Fibroblast of lung (primary cell): ENCODE measurements around the gene PXDN. TPM values are rescaled to one million over a fixed set of nuclear protein-coding genes. Genes with fewer than 3 reads are reported as not detected.
A peak's percentile ranks its signal among the peaks of the same experiment; 100 is the strongest.

Experiments used
- DNase-seq, 2 donors: peaks; one replicate each; pipeline versions ENCODE4 v3.0.0 to v3.0.0-alpha.2; 2010; ENCODE audit warnings: low read depth in 2 of 2
- H2AFZ ChIP-seq: 2 replicates; pipeline ENCODE4 v1.5.1; 2012; ENCODE audit warnings: low read length, control low read depth, inconsistent platforms
- H3K27ac ChIP-seq: 2 replicates; pipeline ENCODE4 v1.5.1; 2011; ENCODE audit warnings: low read length, control low read depth; ENCODE audit not compliant: insufficient read depth
- H3K27me3 ChIP-seq: 2 replicates; pipeline ENCODE4 v1.5.1; 2011; ENCODE audit warnings: mild to moderate bottlenecking, low read length; ENCODE audit not compliant: control insufficient read depth, insufficient read depth
- H3K36me3 ChIP-seq: 2 replicates; pipeline ENCODE4 v1.5.1; 2011; ENCODE audit warnings: low read length; ENCODE audit not compliant: control insufficient read depth, insufficient read depth
- H3K4me1 ChIP-seq: 2 replicates; pipeline ENCODE4 v1.5.1; 2011; ENCODE audit warnings: low read length; ENCODE audit not compliant: control insufficient read depth, insufficient read depth; ENCODE audit errors: extremely low read depth
- H3K4me2 ChIP-seq: 2 replicates; pipeline ENCODE4 v1.5.1; 2011; ENCODE audit warnings: low read length, control low read depth; ENCODE audit not compliant: insufficient read depth; ENCODE audit errors: extremely low read depth
- H3K4me3 ChIP-seq, 4 experiments: fragments of 200-600 bp in 1 of 4; sonication (generic) in 1 of 4; replicated peaks in 1 of 4; 2 replicates each; pipeline ENCODE4 v1.5.1; 2011 to 2016; ENCODE audit warnings: low read length in 4 of 4, low read depth in 3 of 4, mild to moderate bottlenecking in 3 of 4, control low read depth in 2 of 4, inconsistent platforms in 1 of 4, mixed read lengths in 1 of 4; ENCODE audit not compliant: insufficient read depth in 1 of 4; ENCODE audit errors: control extremely low read depth in 1 of 4
- H3K79me2 ChIP-seq: 2 replicates; pipeline ENCODE4 v1.5.1; 2012; ENCODE audit warnings: mild to moderate bottlenecking, low read length, inconsistent platforms; ENCODE audit not compliant: control insufficient read depth, insufficient read depth
- H3K9ac ChIP-seq: 2 replicates; pipeline ENCODE4 v1.5.1; 2011; ENCODE audit warnings: mild to moderate bottlenecking, low read length, control low read depth; ENCODE audit not compliant: insufficient read depth
- H3K9me3 ChIP-seq: 2 replicates; pipeline ENCODE4 v1.5.1; 2012; ENCODE audit warnings: low read depth, low read length; ENCODE audit not compliant: control insufficient read depth, insufficient read depth
- H4K20me1 ChIP-seq: 2 replicates; pipeline ENCODE4 v1.5.1; 2011; ENCODE audit warnings: low read length; ENCODE audit not compliant: control insufficient read depth, insufficient read depth; ENCODE audit errors: extremely low read depth
- EZH2 ChIP-seq: IDR thresholded peaks from 2 replicates; pipeline ENCODE4 v1.5.1; 2012; ENCODE audit warnings: low read length, control low read depth, mild to moderate bottlenecking; ENCODE audit errors: missing control alignments
- polyA plus RNA-seq, 2 donors: library from polyadenylated mRNA; depleted of rRNA in 1 of 2; stranded (reverse) in 1 of 2; unstranded in 1 of 2; fragments of >200 nt; gene quantifications; 2 replicates each; pipeline ENCODE4 v1.2.1, GENCODE V29; 2011 to 2012; ENCODE audit warnings: missing spikeins in 1 of 2
- total RNA-seq: library from RNA; depleted of rRNA; stranded (reverse); fragments of >200 nt; gene quantifications from 2 replicates; pipeline ENCODE4 v1.2.1, GENCODE V29; 2014
- TF ChIP-seq, protein P1 (sequence below), 2 donors: IDR thresholded peaks in 1 of 2; conservative IDR thresholded peaks in 1 of 2; 1 replicate in 1 of 2; 2 replicates in 1 of 2; pipeline ENCODE4 v1.5.1; 2011 to 2012; ENCODE audit warnings: low read length in 2 of 2, control low read depth in 1 of 2, inconsistent platforms in 1 of 2, low read depth in 1 of 2, mild to moderate bottlenecking in 1 of 2

PXDN gene
- total and polyA plus RNA-seq, 2 donors (not counting 1 experiment from before 2014, with no cell fraction given): 153 to 298 TPM

DNA sequence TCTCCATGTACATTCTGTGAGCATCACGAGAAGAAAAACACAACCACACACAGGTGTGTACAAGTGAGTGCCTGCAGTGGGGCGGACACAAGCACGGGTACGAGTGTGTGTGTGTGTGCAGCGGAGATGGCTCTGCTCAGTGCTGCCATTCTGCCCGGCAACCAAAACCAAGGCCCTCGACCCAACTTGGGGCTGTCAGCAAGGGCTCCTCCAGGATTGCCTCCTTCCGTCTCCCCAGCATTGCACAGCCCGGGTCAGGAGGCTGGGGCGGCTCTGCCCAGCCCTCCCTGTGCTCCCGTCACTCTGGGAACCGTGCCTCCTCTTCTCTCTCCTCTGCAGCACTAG is 66.5 kb downstream of the PXDN start:
- H3K9me3 ChIP-seq: no peaks in the 10 kb centered on the region
- no peak overlapping the region for H3K4me3 ChIP-seq
- H3K27me3 ChIP-seq: no peaks in the 10 kb centered on the region
- no peak for DNase-seq
- H3K27ac ChIP-seq: no peak overlapping the region
- H3K9ac ChIP-seq: no peak overlapping the region
- no peak overlapping the region for H2AFZ ChIP-seq
- TF ChIP-seq EZH2: no peak
- TF ChIP-seq, protein P1, sequence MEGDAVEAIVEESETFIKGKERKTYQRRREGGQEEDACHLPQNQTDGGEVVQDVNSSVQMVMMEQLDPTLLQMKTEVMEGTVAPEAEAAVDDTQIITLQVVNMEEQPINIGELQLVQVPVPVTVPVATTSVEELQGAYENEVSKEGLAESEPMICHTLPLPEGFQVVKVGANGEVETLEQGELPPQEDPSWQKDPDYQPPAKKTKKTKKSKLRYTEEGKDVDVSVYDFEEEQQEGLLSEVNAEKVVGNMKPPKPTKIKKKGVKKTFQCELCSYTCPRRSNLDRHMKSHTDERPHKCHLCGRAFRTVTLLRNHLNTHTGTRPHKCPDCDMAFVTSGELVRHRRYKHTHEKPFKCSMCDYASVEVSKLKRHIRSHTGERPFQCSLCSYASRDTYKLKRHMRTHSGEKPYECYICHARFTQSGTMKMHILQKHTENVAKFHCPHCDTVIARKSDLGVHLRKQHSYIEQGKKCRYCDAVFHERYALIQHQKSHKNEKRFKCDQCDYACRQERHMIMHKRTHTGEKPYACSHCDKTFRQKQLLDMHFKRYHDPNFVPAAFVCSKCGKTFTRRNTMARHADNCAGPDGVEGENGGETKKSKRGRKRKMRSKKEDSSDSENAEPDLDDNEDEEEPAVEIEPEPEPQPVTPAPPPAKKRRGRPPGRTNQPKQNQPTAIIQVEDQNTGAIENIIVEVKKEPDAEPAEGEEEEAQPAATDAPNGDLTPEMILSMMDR (conservative IDR thresholded peaks at IDR 0.05 in 1 of 2, IDR thresholded peaks at IDR 0.05 in 1 of 2; ENCODE audit: low read depth in 1 of 2, low read length in 2 of 2): no peak
- peaks cover 44% of the 10 kb centered on the region for H3K36me3 ChIP-seq
- H3K4me2 ChIP-seq: no peak overlapping the region
- no peaks in the 10 kb centered on the region for H3K79me2 ChIP-seq
- H3K4me1 ChIP-seq: peaks cover 4% of the 10 kb centered on the region
- no peaks in the 10 kb centered on the region for H4K20me1 ChIP-seq

GRCh38 chr2:1676913-1677820 is 67.1 kb downstream of the PXDN start:
- Histone ChIP-seq H3K4me1 (peaks cover 4% of the 10 kb centered on the region), H2AFZ (no peak overlapping the region), H3K9ac (no peak overlapping the region), H3K4me2 (no peak overlapping the region), H3K36me3 (peaks cover 46% of the 10 kb centered on the region), H4K20me1 (no peaks in the 10 kb centered on the region), H3K27ac (no peak overlapping the region), H3K79me2 (no peaks in the 10 kb centered on the region), H3K9me3 (no peaks in the 10 kb centered on the region), H3K27me3 (no peaks in the 10 kb centered on the region), H3K4me3 (no peak overlapping the region)
- DNase-seq: no peak
- TF ChIP-seq, protein P1 (conservative IDR thresholded peaks at IDR 0.05 in 1 of 2, IDR thresholded peaks at IDR 0.05 in 1 of 2; ENCODE audit: low read depth in 1 of 2, low read length in 2 of 2): no peak
- TF ChIP-seq EZH2: no peak

DNA sequence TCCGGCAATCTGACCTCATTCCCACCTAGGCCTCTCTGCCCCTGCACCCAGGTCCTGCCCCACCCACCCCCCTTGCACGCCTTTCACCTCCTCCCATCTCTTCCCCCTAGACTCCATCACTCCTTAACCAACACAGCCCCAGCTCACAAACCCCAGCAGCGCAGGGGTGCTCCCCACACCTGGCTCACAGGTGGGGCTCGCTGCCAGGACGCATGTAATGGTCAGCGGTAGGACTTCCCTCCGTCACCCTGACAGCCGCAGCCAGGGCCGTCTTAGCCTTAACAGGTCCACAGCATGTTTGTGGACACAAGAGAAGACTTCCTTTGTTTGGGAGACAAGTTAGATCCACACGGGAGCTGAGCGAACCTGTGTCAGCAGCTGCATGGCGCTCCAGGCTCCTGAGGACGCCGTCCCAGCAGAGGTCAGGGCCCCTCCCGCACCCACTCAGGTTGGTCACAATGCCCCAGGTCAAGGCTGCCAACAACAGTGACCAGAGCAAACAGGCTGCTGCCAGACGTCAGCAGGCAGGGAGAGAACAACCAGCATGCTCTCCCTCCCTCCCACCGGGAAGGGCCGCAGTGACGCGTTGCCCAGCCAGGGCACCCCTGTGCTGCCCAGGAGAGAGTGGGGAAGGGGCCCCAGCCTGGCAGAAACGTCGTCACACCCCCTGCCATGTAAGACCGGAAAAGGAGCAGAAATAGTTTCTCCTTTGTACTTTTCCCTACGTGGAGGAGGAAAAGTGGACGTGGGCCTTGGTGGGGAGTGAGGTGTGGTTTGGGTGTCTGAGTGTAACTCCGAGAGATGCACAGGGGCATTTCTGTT is 68.0 kb downstream of the PXDN start:
- H3K27ac ChIP-seq: peak overlapping the region; percentile 61
- H3K4me2 ChIP-seq: no peak overlapping the region
- H3K9me3 ChIP-seq: no peaks in the 10 kb centered on the region
- TF ChIP-seq, protein P1 (conservative IDR thresholded peaks at IDR 0.05 in 1 of 2, IDR thresholded peaks at IDR 0.05 in 1 of 2; ENCODE audit: low read depth in 1 of 2, low read length in 2 of 2): no peak
- no peak for TF ChIP-seq EZH2
- peaks cover 46% of the 10 kb centered on the region for H3K36me3 ChIP-seq
- H4K20me1 ChIP-seq: no peaks in the 10 kb centered on the region
- H3K79me2 ChIP-seq: no peaks in the 10 kb centered on the region
- DNase-seq: no peak
- peaks cover 4% of the 10 kb centered on the region for H3K4me1 ChIP-seq
- no peak overlapping the region for H3K4me3 ChIP-seq
- no peaks in the 10 kb centered on the region for H3K27me3 ChIP-seq
- no peak overlapping the region for H2AFZ ChIP-seq
- H3K9ac ChIP-seq: no peak overlapping the region
